CD4-positive, alpha-beta T cell treated with Interleukin-12 subunit alpha and Interleukin-12 subunit beta, for 1 hour (primary cell): Measurements from ENCODE around the gene PTPRJ.

ENCODE experiments used
- DNase-seq: peaks from one replicate; pipeline ENCODE4 v3.0.0-alpha.2; 2020

Gene PTPRJ

DNA sequence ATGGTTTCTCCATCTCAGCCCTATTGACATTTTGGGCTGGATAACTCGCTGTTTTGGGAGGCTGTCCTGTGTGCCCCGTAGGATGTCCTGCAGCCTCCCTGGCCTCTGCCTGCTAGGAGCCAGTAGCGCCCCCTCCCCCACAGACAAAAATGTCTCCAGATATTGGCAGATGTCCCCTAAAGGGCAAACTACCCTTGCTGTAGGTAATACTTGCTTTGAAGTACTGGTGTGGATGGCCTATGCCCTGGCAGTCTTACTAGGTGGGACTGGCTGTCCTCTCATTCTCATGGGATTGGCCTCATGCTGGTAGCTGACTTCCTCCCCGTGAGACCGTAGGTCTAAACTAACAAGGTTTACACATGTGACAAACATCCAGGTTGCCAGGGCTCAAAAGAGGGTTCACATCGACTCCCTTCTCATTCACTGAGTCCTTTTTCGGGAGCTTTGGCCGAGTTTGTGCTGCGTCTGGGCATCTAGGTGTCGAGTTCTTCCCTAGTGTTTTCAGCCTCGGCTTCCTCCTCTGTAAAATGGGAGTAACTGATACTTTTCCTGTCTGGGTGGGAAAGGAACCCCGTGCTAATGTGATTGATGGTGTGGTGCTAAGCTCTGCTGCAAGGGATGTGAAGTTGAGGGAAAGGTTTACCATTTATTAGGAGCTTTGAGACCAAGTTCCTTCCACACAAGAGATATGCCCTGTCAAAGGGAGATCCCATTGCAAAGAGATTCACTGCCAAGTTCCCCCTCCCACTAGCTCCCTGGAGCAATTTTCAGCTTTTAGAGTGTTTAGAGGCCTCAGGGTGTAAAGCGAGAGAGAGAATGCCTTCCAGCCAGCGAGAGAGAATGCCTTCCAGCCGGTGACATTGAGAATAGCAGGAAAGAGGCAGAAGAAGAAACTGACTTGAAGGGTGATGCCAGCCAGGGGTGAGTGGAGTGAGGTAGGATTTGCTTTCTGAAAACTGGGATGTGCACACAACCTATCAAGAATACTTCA, 17.0 kb downstream of the PTPRJ start:
- no peak for DNase-seq

DNA sequence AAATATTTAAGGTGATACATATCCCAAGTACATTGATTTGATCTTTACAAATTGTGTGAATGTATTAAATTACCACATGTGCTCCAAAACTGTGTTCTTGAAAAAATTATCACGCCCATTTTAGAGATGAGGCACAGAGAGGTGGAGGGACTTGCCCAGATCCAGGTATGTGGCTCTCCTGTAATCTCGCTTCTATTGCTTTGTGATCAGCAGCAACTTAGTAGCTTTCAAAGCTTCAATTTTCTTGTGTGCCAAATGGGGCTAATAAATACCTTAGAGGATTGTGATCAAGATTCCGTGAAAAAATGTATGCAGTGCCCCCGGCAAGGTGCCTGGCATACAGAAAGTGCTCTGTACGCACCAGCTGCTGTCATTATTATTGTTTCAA, 18.0 kb downstream of the PTPRJ start:
- DNase-seq = no peak

DNA sequence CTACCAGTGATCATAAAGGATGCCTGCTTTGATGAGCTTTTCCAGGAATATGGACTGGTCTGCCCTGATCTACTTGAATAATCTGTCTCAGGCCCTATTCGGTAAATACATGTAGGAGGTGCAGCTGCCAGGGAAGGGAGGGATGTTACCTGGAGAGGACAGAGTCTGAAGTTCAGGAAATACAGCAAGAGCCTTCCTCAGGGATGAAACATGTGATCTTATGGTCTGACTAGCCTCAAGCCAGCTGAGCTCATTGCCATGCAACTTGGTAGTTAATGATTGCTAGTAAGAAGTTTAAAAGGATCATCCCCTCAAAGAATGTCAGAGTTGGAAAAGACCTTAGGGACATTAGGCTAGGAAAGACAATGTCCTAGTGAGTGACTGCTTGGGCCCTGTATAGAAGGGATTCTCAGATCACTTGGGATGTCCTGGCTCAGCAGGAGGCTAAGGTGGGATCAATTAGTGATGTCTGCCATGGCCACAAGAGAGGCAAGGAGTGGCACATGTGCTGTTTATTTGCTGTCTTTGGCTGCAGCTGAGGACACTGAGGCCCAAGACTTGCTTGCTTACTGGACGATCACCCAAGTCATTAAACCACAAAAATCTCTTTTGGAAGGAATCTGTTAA, 18.5 kb downstream of the PTPRJ start:
- DNase-seq = no peak

DNA sequence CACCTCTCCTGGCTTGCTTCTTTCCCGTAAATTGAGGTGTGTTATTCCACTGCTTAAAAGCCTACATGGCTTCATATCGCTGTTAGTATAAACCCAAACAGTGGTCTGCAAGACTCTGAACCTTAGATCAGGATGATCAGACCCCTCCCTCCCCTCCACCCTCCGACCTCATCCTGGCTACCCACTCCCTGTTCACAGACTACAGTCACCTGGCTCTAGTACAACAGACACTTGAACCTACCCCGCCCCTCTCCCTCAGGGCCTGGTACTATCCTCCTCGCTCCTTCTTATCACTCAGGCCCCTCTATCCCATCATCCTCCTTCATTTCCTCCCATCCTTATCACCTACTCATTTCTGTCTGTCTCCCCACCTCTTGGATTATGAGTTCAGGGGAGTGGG, 20.1 kb downstream of the PTPRJ start:
- DNase-seq = no peak

DNA sequence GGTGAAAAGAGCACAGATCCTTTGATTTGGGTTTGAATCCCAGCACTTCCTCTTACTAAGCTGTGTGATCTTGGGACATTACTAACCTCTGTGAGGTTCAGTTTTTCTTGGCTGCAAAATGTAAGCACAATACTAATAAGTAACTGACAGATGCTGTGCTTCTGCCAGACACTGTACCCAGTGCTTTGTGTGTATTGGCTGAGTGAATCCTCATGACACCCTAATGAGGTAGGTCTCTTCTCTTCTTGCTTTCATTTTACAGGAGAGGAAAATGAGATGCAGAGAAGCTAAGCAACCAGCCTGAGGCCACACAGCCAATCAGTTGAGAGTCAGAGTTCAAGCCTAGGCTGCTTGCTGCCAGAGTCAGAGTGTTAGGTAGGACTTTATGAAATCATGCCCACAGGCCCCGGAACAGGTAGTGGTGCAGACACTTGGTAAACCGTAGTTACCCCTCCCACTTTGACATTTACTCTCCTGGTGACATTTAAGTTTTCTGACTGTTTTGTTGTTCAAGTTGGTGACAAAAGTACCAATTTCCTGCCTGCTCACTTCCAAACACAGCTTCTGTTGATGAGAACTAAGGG, 21.2 kb downstream of the PTPRJ start:
- peak; percentile 93 for DNase-seq

DNA sequence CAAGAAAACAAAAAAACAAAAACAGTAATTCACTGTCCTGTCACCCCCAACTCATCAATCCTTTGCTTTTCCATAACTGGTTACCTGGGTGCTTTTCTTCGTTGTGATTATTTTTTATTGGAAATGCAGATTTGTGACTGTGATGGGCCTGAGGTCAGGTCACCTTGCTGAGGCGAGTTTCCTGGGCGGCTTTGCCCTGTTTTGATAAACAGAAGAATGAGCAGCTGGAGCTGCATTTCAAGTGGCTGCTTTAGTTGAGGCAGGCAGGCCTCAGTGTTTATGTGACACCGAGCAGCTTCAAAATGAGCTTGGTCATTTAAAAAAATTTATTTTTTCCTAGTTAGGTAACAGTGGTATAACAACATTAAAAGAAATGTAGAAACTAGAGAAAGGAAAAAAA, 22.2 kb downstream of the PTPRJ start:
- peak; percentile 55 for DNase-seq

DNA sequence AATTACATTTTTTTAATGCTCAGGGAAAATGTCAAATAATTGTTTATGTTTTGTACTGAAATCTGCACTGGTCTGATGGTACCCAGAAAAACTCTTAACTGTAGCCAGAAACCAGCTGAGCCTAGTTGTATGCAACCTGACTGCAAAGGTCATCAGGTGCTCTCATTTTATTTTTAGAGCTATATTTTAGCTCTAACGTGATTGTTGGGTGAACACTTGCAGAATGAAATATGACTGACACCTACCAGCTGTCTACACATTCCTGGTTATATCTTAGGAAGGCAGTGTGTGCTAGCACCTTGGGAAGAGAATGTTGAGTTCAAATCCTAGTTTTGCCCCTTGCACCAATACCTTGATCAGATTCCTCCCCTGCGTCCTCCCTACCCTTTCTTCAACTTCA, 23.6 kb downstream of the PTPRJ start:
- DNase-seq = no peak

DNA sequence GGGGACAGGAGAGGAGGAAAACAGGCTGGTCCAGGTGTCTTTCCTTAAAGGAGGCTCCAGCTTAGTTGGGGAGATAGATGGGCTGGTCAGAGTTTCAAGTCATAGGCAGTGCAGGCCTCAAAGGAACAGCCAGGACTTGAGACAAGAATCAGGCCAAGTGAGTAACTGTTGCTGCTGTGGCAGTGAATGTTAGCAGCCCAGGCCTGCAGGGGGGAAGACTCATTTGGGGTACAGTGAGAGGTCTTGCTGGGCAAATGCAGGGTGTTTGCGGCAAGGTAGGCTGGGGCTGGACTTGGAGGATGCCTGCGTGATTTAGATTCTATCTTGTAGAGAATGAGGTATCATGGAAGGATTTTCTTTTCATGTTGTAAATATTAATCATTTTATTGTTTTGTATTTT, 24.1 kb downstream of the PTPRJ start:
- DNase-seq = no peak

DNA sequence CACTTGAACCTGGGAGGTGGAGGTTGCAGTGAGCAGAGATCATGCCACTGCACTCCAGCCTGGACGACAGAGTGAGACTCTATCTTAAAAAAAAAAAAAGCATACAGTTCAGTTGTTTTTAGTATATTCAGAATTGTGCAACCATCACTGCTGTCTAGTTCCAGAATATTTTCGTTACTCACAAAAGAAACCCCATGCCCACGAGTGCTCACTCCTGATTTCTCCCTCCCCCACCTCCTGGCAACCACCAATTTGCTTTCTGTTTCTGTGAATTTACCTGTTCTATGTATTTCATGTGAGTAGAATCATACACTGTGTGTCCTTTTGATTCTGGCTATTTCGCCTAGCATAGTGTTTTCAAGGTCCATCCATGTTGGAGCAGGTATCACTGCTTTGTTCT, 24.8 kb downstream of the PTPRJ start:
- DNase-seq = peak; percentile 57

DNA sequence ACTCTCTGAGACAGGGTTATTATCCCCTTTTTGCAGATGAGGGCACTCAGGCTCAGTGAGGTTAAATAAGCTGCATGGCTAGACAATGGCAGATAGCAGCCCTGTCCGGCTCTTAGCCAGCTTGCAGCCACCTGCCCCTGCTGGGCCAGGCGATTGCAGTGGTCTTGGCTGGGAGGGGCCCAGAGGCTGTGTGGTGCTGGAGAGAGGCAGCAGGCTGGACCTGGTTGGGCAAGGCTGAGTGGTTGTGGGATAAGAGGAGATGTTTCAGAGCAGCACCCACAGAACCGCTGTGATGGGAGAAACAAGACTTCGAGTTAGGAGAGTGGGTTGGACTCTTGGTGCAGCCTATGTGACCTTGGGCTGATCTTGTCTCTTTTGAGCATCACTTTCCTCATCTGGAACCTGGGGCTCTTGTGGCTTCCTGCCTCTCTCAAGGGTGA, 25.5 kb downstream of the PTPRJ start:
- DNase-seq = no peak

- no peak for DNase-seq
Measured at GRCh38 chr11:48006301-48006992, 26.1 kb downstream of the PTPRJ start.

- DNase-seq = no peak
Measured at GRCh38 chr11:48007677-48008076, 27.3 kb downstream of the PTPRJ start.

- DNase-seq = no peak
Measured at GRCh38 chr11:48008951-48009270, 28.6 kb downstream of the PTPRJ start.

GRCh38 chr11:48011102-48011797, 30.9 kb downstream of the PTPRJ start:
- DNase-seq = no peak

DNA sequence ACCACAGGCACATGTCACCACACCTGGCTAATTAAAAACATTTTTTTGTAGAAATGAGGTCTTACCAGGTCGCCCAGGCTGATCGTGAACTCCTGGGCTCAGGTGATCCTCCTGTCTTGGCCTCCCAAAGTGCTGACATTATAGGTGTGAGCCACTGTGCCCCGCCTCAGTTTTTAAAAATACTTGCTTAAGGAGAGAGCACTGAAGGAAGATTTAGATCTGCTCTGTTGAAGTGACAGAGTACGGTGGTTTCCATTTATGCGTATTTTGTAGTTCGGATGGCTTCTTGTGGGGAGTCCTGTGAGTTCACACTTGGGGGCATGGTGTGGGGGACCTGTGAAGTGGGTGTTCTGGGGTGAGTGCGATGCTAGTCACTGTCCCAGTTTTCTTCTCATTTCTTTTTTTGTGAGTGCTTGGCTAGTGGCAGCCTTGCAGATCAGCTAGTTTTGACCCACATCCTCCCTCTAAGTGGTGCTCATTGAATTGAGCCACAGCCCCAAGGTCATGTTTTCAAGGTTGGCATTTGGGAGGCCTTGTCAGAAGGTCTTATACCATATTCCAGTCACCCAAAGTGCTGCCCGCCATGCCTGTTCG, 31.5 kb downstream of the PTPRJ start:
- DNase-seq = peak; percentile 82

GRCh38 chr11:48013269-48013901, 33.0 kb downstream of the PTPRJ start:
- peak; percentile 74 for DNase-seq

- no peak for DNase-seq
Measured at GRCh38 chr11:48014917-48015316, 34.6 kb downstream of the PTPRJ start.

DNA sequence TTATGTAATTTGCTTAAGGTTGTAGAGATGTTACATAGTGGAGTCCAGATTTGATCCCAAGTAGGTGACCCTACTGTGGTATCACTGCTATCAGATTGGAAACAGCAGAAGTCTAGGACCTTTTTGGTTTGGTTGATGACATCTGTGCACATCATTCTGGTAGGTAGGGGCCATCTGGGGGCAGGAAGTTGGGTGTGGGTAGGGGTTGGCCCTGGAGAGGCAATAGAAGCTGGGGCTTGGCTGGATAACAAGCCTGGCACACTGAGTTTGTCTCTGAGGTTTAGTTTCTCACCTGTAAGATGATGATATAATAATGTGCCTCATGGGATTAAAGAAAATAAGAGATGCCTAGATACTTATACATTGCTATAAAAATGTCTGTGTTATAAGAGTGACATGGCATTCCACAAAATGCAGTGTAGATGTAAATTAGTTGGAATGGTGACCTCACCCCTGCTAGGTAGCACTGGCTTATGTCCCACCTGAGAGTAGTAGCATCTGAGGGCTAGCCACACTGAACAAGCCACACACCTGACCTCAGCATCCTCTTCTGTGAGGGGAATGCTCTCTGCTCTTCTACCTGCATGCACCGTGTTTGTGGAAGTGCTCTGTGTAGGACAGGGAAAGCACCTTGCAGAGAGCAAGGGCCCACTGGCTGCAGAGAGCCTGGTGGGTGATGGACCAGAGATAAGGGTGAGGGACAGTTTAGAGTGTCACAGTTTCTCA, 36.9 kb downstream of the PTPRJ start:
- DNase-seq = peak; percentile 67

GRCh38 chr11:48017831-48018527, 37.6 kb downstream of the PTPRJ start:
- no peak for DNase-seq

GRCh38 chr11:48018528-48019216, 38.3 kb downstream of the PTPRJ start:
- DNase-seq = no peak
